Esophagus squamous epithelium (tissue), 4 donors: ENCODE measurements around the gene MEPCE.

Experiments
- CTCF ChIP-seq, 6 experiments: fragments of 450-650 bp in 4 of 6; fragments of 200-600 bp in 2 of 6; sonication (generic) in 2 of 6; IDR thresholded peaks; one replicate each; pipeline ENCODE4 v1.5.1; 2016 to 2019; ENCODE audit warnings: antibody characterized with exemption in 6 of 6, mild to moderate bottlenecking in 4 of 6, moderate library complexity in 4 of 6
- POLR2A ChIP-seq, 4 donors: fragments of 450-650 bp; IDR thresholded peaks; one replicate each; pipeline ENCODE4 v1.6.1; 2017; ENCODE audit warnings: antibody characterized with exemption in 4 of 4, mild to moderate bottlenecking in 4 of 4, moderate library complexity in 3 of 4

GRCh38 chr7:100401811-100402210, 27.8 kb upstream of the MEPCE start:
- TF ChIP-seq CTCF (IDR thresholded peaks at IDR 0.05) (no peak), POLR2A (IDR thresholded peaks at IDR 0.05) (no peak)
